ENCODE results near the gene RAMAC.

GRCh38 chr15:82980981-82981380 is 5.0 kb upstream of the RAMAC start:
- no peak for TF ChIP-seq POLR2A (IDR thresholded peaks at IDR 0.05)
- no peak for TF ChIP-seq CTCF (IDR thresholded peaks at IDR 0.05)
